Neural cell (in vitro differentiated cells): ENCODE results near the gene NKRF. TPM values are rescaled to one million over a fixed set of nuclear protein-coding genes. Genes with fewer than 3 reads are reported as not detected.

Source experiments
- H2AFZ ChIP-seq: fragments of 200-600, 300-800 bp; sonication (generic), shearing (Covaris generic); 2 replicates; pipeline ENCODE4 v1.6.0; 2014; ENCODE audit warnings: low read depth, mild to moderate bottlenecking, antibody characterized with exemption, low read length, moderate library complexity
- H3F3A ChIP-seq: fragments of 200-600 bp; shearing (Covaris generic); 2 replicates; pipeline ENCODE4 v1.6.1; 2016; ENCODE audit warnings: mild to moderate bottlenecking, moderate library complexity, mixed read lengths, antibody characterized with exemption, low read length; ENCODE audit not compliant: insufficient read depth, poor library complexity, severe bottlenecking
- H3K27ac ChIP-seq: fragments of 200-600, 300-800 bp; sonication (generic), shearing (Covaris generic); 2 replicates; pipeline ENCODE4 v1.5.1; 2014; ENCODE audit warnings: mild to moderate bottlenecking, low read length, moderate library complexity
- H3K27me3 ChIP-seq: fragments of 300-800, 200-600 bp; sonication (generic), shearing (Covaris generic); 2 replicates; pipeline ENCODE4 v1.6.0; 2014; ENCODE audit warnings: mild to moderate bottlenecking, low read depth, low read length, moderate library complexity; ENCODE audit not compliant: insufficient read depth
- H3K36me3 ChIP-seq: fragments of 300-800, 200-600 bp; sonication (generic), shearing (Covaris generic); 2 replicates; pipeline ENCODE4 v1.5.1; 2014; ENCODE audit warnings: mild to moderate bottlenecking, antibody characterized with exemption, low read length, moderate library complexity; ENCODE audit not compliant: insufficient read depth
- H3K4me2 ChIP-seq: fragments of 300-800, 200-600 bp; sonication (generic), shearing (Covaris generic); 2 replicates; pipeline ENCODE4 v1.6.0; 2014; ENCODE audit warnings: mild to moderate bottlenecking, low read length
- H3K4me3 ChIP-seq: fragments of 300-800, 200-600 bp; sonication (generic), shearing (Covaris generic); 2 replicates; pipeline ENCODE4 v1.5.1; 2014; ENCODE audit warnings: mild to moderate bottlenecking, low read length, moderate library complexity
- H3K79me2 ChIP-seq: fragments of 200-600 bp; shearing (Covaris generic); replicated peaks from 2 replicates; pipeline ENCODE4 v1.6.0; 2014; ENCODE audit warnings: mild to moderate bottlenecking, low read length, moderate library complexity; ENCODE audit not compliant: insufficient read depth
- H3K9ac ChIP-seq: fragments of 300-800, 200-600 bp; sonication (generic), shearing (Covaris generic); 2 replicates; pipeline ENCODE4 v1.6.1; 2016; ENCODE audit warnings: mild to moderate bottlenecking, low read length, mixed read lengths
- H3K9me2 ChIP-seq: fragments of 200-600 bp; shearing (Covaris generic); 2 replicates; pipeline ENCODE4 v1.6.1; 2016; ENCODE audit warnings: mild to moderate bottlenecking, low read length, mixed read lengths; ENCODE audit not compliant: insufficient read depth
- H3K9me3 ChIP-seq: fragments of 200-600, 300-800 bp; sonication (generic), shearing (Covaris generic); 2 replicates; pipeline ENCODE4 v1.6.1; 2016; ENCODE audit warnings: mild to moderate bottlenecking, mixed run types, low read length, moderate library complexity, mixed read lengths
- H4K20me1 ChIP-seq: fragments of 200-600 bp; shearing (Covaris generic); 2 replicates; pipeline ENCODE4 v1.6.1; 2016; ENCODE audit warnings: mild to moderate bottlenecking, mixed run types; ENCODE audit not compliant: insufficient read depth
- CTCF ChIP-seq: fragments of 450-650 bp; IDR thresholded peaks from 2 replicates; pipeline ENCODE4 v1.5.1; 2014; ENCODE audit warnings: antibody characterized with exemption, mild to moderate bottlenecking, moderate library complexity; ENCODE audit not compliant: poor library complexity, severe bottlenecking
- EP300 ChIP-seq: fragments of 450-650 bp; conservative IDR thresholded peaks from 2 replicates; pipeline ENCODE4 v1.6.1; 2014; ENCODE audit warnings: antibody characterized with exemption, mild to moderate bottlenecking, moderate library complexity; ENCODE audit not compliant: poor library complexity, severe bottlenecking
- EZH2 ChIP-seq: fragments of 200-600, 300-800 bp; shearing (Covaris generic), sonication (generic); IDR thresholded peaks from 2 replicates; pipeline ENCODE4 v1.6.1; 2014; ENCODE audit warnings: antibody characterized with exemption, low read length, borderline replicate concordance, mild to moderate bottlenecking; ENCODE audit not compliant: insufficient read depth, poor library complexity, severe bottlenecking
- MXI1 ChIP-seq: fragments of 450-650 bp; conservative IDR thresholded peaks from 2 replicates; pipeline ENCODE4 v1.6.1; 2014; ENCODE audit warnings: antibody characterized with exemption, mild to moderate bottlenecking; ENCODE audit not compliant: poor library complexity, severe bottlenecking
- POLR2AphosphoS5 ChIP-seq: IDR thresholded peaks from 2 replicates; pipeline ENCODE4 v1.6.1; 2012
- RAD21 ChIP-seq: fragments of 450-650 bp; conservative IDR thresholded peaks from 2 replicates; pipeline ENCODE4 v1.6.1; 2014; ENCODE audit warnings: antibody characterized with exemption, mild to moderate bottlenecking, moderate library complexity
- REST ChIP-seq: IDR thresholded peaks from 2 replicates; pipeline ENCODE4 v1.6.1; 2012; ENCODE audit warnings: borderline replicate concordance
- SMC3 ChIP-seq: fragments of 450-650 bp; conservative IDR thresholded peaks from 2 replicates; pipeline ENCODE4 v1.6.1; 2014; ENCODE audit warnings: antibody characterized with exemption, mild to moderate bottlenecking, moderate library complexity; ENCODE audit not compliant: poor library complexity
- TAF1 ChIP-seq: IDR thresholded peaks from 2 replicates; pipeline ENCODE4 v1.6.1; 2012; ENCODE audit warnings: low read depth
- polyA plus RNA-seq: library from polyadenylated mRNA; depleted of rRNA; stranded (reverse); fragments of >200 nt; gene quantifications from 2 replicates; pipeline ENCODE4 v1.2.3, GENCODE V29; 2014

NKRF gene
- polyA plus RNA-seq, 1 donor from 2014 or later, result 27.0 TPM

GRCh38 chrX:119636419-119636818 is 30.2 kb upstream of the NKRF start:
- no peaks in the 10 kb centered on the region for H4K20me1 ChIP-seq
- no peak overlapping the region for H3K27ac ChIP-seq
- no peak overlapping the region for H2AFZ ChIP-seq
- no peaks in the 10 kb centered on the region for H3F3A ChIP-seq
- no peaks in the 10 kb centered on the region for H3K9me3 ChIP-seq
- no peak for TF ChIP-seq REST
- no peak for TF ChIP-seq TAF1
- no peak for TF ChIP-seq MXI1
- no peak for TF ChIP-seq CTCF
- no peak for TF ChIP-seq SMC3
- no peak for TF ChIP-seq POLR2AphosphoS5
- no peak for TF ChIP-seq EZH2
- TF ChIP-seq EP300, result no peak
- H3K4me2 ChIP-seq, result no peak overlapping the region
- no peaks in the 10 kb centered on the region for H3K9me2 ChIP-seq
- no peak overlapping the region for H3K9ac ChIP-seq
- no peaks in the 10 kb centered on the region for H3K79me2 ChIP-seq
- H3K27me3 ChIP-seq, result no peaks in the 10 kb centered on the region
- H3K36me3 ChIP-seq, result no peaks in the 10 kb centered on the region
- H3K4me3 ChIP-seq, result no peak overlapping the region

- no peaks in the 10 kb centered on the region for H3K9me3 ChIP-seq
- no peaks in the 10 kb centered on the region for H3F3A ChIP-seq
- H3K36me3 ChIP-seq, result no peaks in the 10 kb centered on the region
- no peaks in the 10 kb centered on the region for H3K9me2 ChIP-seq
- no peak overlapping the region for H2AFZ ChIP-seq
- no peaks in the 10 kb centered on the region for H3K27me3 ChIP-seq
- no peak for TF ChIP-seq RAD21
- TF ChIP-seq TAF1, result no peak
- no peak for TF ChIP-seq SMC3
- TF ChIP-seq MXI1, result no peak
- TF ChIP-seq CTCF, result no peak
- no peak for TF ChIP-seq POLR2AphosphoS5
- no peak for TF ChIP-seq REST
- no peak for TF ChIP-seq EP300
- TF ChIP-seq EZH2, result no peak
- no peaks in the 10 kb centered on the region for H3K79me2 ChIP-seq
- no peaks in the 10 kb centered on the region for H4K20me1 ChIP-seq
- H3K4me3 ChIP-seq, result no peak overlapping the region
- H3K27ac ChIP-seq, result no peak overlapping the region
- no peak overlapping the region for H3K9ac ChIP-seq
- no peak overlapping the region for H3K4me2 ChIP-seq
These were observed 29.6 kb upstream of the NKRF start for GRCh38 chrX:119635799-119636198.
